Measurements from ENCODE around the gene TSC22D2. TPM values are rescaled to one million over a fixed set of nuclear protein-coding genes. Genes with fewer than 3 reads are reported as not detected.

The TSC22D2 gene
- total and polyA plus RNA-seq, 2 of the 4 experiments (the other 2 are of a cell fraction) = 12.2 to 20.5 TPM

- Histone ChIP-seq H3K14ac (replicated peaks; ENCODE audit: low read depth, low read length) (no peak overlapping the region), H3K27me3 (ENCODE audit: control insufficient read depth, insufficient read depth, low read length) (no peaks in the 10 kb centered on the region), H3K23ac (ENCODE audit: low read depth, low read length) (no peak overlapping the region), H3K36me3 (ENCODE audit: control insufficient read depth, insufficient read depth, low read length) (no peaks in the 10 kb centered on the region), H4K20me1 (ENCODE audit: insufficient read depth, low read length) (no peaks in the 10 kb centered on the region), H2BK20ac (ENCODE audit: low read depth, low read length) (no peak overlapping the region), H3K4ac (ENCODE audit: low read depth, low read length) (no peak overlapping the region), H2BK120ac (ENCODE audit: low read depth, low read length) (no peak overlapping the region), H4K5ac (ENCODE audit: low read depth, low read length) (no peak overlapping the region), H2BK15ac (ENCODE audit: low read depth, low read length) (no peak overlapping the region), H3K18ac (ENCODE audit: low read depth, low read length) (no peak overlapping the region), H3K4me1 (ENCODE audit: control insufficient read depth, insufficient read depth, low read length) (peaks cover 7% of the 10 kb centered on the region), H4K91ac (ENCODE audit: insufficient read depth, low read depth, low read length) (no peak overlapping the region), H3K27ac (ENCODE audit: insufficient read depth, low read length) (no peak overlapping the region), H3K9me3 (ENCODE audit: control insufficient read depth, insufficient read depth, low read length) (no peaks in the 10 kb centered on the region), H2AK5ac (ENCODE audit: low read depth, low read length) (peak overlapping the region; percentile 36; the same call in 1 of the 2 replicates), H3K9me1 (ENCODE audit: insufficient read depth, low read length) (no peaks in the 10 kb centered on the region), H2BK5ac (ENCODE audit: low read depth, low read length, poor library complexity, severe bottlenecking) (no peak overlapping the region), H4K8ac (ENCODE audit: low read depth in 2 of 2, low read length in 2 of 2) (no peak overlapping the region), H3K79me1 (ENCODE audit: low read depth in 1 of 2, low read length in 2 of 2) (peaks cover 0 to under 1% of the 10 kb centered on the region in 2 experiments; a peak in 2 of 4 replicates), H3K56ac (ENCODE audit: extremely low read depth, insufficient read depth, low read length) (no peak overlapping the region), H3K4me3 (ENCODE audit: insufficient read depth, low read depth, low read length) (no peak overlapping the region), H2AFZ (replicated peaks; ENCODE audit: low read length, poor library complexity) (no peak overlapping the region), H2AK9ac (replicated peaks; ENCODE audit: low read depth, low read length, poor library complexity) (no peak overlapping the region), H3K4me2 (ENCODE audit: low read depth, low read length) (no peak overlapping the region), H3K9ac (ENCODE audit: low read depth, low read length) (no peak overlapping the region)
- CTCF ChIA-PET = no interaction called here
- ATAC-seq (ENCODE audit: low read depth) (no peak), DNase-seq (peak; percentile 10)
- intact Hi-C loops (cut with micrococcal nuclease) = no loop called here
- BruUV-seq (replicated peaks) = no TSS peak
- POLR2A ChIA-PET (ENCODE audit: unreplicated experiment) = no interaction called here
- no CpG with 5 or more reads among the region's 1 CpG for WGBS, 2 experiments (ENCODE audit: extremely low coverage in 2 of 2, insufficient read length in 1 of 2)
- dilution Hi-C loops (cut with HindIII; ENCODE audit: low sequenced_read_pairs, unreplicated experiment) = no loop called here
- TF ChIP-seq USF2 (IDR thresholded peaks at IDR 0.05; ENCODE audit: low read depth, low read length) = no peak
- in situ Hi-C loops (cut with MboI; ENCODE audit: low sequenced_read_pairs) = no loop called here
These were observed 30.3 kb upstream of the TSC22D2 start for GRCh38 chr3:150377601-150378300.
